ENCODE measurements around the gene ZNF189. TPM values are rescaled to one million over a fixed set of nuclear protein-coding genes. Genes with fewer than 3 reads are reported as not detected.

ZNF189 gene
- polyA plus RNA-seq, 2 of the 4 experiments (the other 2 are of a cell fraction), result 8.8 to 13.9 TPM

- no peak for TF ChIP-seq PHF8 (IDR thresholded peaks at IDR 0.05; ENCODE audit: borderline replicate concordance, low read depth)
- no peak for TF ChIP-seq SREBF2 (IDR thresholded peaks at IDR 0.05)
These were observed 52.8 kb downstream of the ZNF189 start (continued) for GRCh38 chr9:101451498-101451897.

GRCh38 chr9:101453776-101454570 lies 55.3 kb downstream of the ZNF189 start:
- ATAC-seq, result no peak
- no peak overlapping the region for H3K4me2 ChIP-seq
- TF ChIP-seq MAFK (IDR thresholded peaks at IDR 0.05; ENCODE audit: partially characterized antibody), result no peak
- no peak for TF ChIP-seq RAD21 (conservative IDR thresholded peaks at IDR 0.05 in 1 of 2, IDR thresholded peaks at IDR 0.05 in 1 of 2)
- no peak for TF ChIP-seq JUNB (IDR thresholded peaks at IDR 0.05)
- no peak for TF ChIP-seq EHF (CRISPR knock-in tag; IDR thresholded peaks at IDR 0.05)
- TF ChIP-seq GATA3 (IDR thresholded peaks at IDR 0.05; ENCODE audit: borderline replicate concordance), result no peak
- TF ChIP-seq ZFP36 (IDR thresholded peaks at IDR 0.05; ENCODE audit: borderline replicate concordance, partially characterized antibody), result no peak
- no peak for TF ChIP-seq PBX3 (IDR thresholded peaks at IDR 0.05)
- TF ChIP-seq USF2 (IDR thresholded peaks at IDR 0.05), result no peak
- no peak for TF ChIP-seq FOSB (CRISPR knock-in tag; IDR thresholded peaks at IDR 0.05)
- no peak for TF ChIP-seq EP300 (IDR thresholded peaks at IDR 0.05)
- TF ChIP-seq BHLHE40 (IDR thresholded peaks at IDR 0.05; ENCODE audit: low read depth, low read length), result no peak
- no peak for TF ChIP-seq HOXA7 (CRISPR knock-in tag; IDR thresholded peaks at IDR 0.05)
- no peak for TF ChIP-seq REST (IDR thresholded peaks at IDR 0.05)
- no peak for TF ChIP-seq RARB (CRISPR knock-in tag; IDR thresholded peaks at IDR 0.05)
- TF ChIP-seq SMC3 (IDR thresholded peaks at IDR 0.05), result no peak
- no peak for TF ChIP-seq ELK1 (IDR thresholded peaks at IDR 0.05; ENCODE audit: low read depth, low read length)
- TF ChIP-seq CBX2 (IDR thresholded peaks at IDR 0.05; ENCODE audit: borderline replicate concordance, low read depth), result no peak

More at GRCh38 chr9:101453776-101454570, 55.3 kb downstream of the ZNF189 start:
- no peaks in the 10 kb centered on the region for H3K4me1 ChIP-seq
- FAIRE-seq (no peak), DNase-seq (ENCODE audit: low read depth in 1 of 2, low spot score in 1 of 2) (no peak)
- no peak overlapping the region for H3K27ac ChIP-seq
- H3K9me3 ChIP-seq, result peaks cover 6% of the 10 kb centered on the region; the same call in 1 of the 3 replicates
- H3K4me3 ChIP-seq, result no peak overlapping the region
- POLR2A ChIA-PET, result no interaction called here
- CTCF ChIA-PET, result interaction anchor here (0.9 kb wide), 2 partner anchors 76 to 77 kb away, joined by 3 to 7 read pairs; no protein-coding TSS in a partner anchor
- WGBS (ENCODE audit: missing lambda C conversion rate), result 48% methylated on average over 4 of the region's 4 CpGs

Measured in A549 (cell line).